CD14-positive monocyte (primary cell): ENCODE data around the gene MNDA. TPM values are rescaled to one million over a fixed set of nuclear protein-coding genes. Genes with fewer than 3 reads are reported as not detected.
A peak's percentile ranks its signal among the peaks of the same experiment; 100 is the strongest.

Experiments used
- DNase-seq, 3 donors: peaks; one replicate each; pipeline ENCODE4 v3.0.0-alpha.2; 2011 to 2022
- H2AFZ ChIP-seq: 2 replicates; pipeline ENCODE4 v1.6.0; 2012; ENCODE audit warnings: mild to moderate bottlenecking, low read depth, low read length, inconsistent platforms; ENCODE audit not compliant: insufficient read depth, poor library complexity, severe bottlenecking
- H3K27ac ChIP-seq, 2 donors: 1 replicate in 1 of 2; 2 replicates in 1 of 2; pipeline ENCODE4 v1.5.1; 2012 to 2013; ENCODE audit warnings: low read length in 2 of 2, control low read depth in 1 of 2, inconsistent platforms in 1 of 2, low read depth in 1 of 2, mild to moderate bottlenecking in 1 of 2
- H3K27me3 ChIP-seq, 2 donors: one replicate each; pipeline versions ENCODE4 v1.6.0 to v1.6.1; 2011 to 2013; ENCODE audit warnings: low read length in 2 of 2; ENCODE audit not compliant: control insufficient read depth in 2 of 2, insufficient read depth in 2 of 2
- H3K36me3 ChIP-seq, 2 donors: replicated peaks in 1 of 2; 1 replicate in 1 of 2; 2 replicates in 1 of 2; pipeline versions ENCODE4 v1.5.1 to v1.6.1; 2012 to 2013; ENCODE audit warnings: low read length in 2 of 2, control low read depth in 1 of 2, inconsistent platforms in 1 of 2, mild to moderate bottlenecking in 1 of 2; ENCODE audit not compliant: insufficient read depth in 2 of 2, control insufficient read depth in 1 of 2
- H3K4me1 ChIP-seq, 2 donors: 1 replicate in 1 of 2; 2 replicates in 1 of 2; pipeline versions ENCODE4 v1.5.1 to v1.6.1; 2012 to 2013; ENCODE audit warnings: low read length in 2 of 2, control low read depth in 1 of 2, inconsistent platforms in 1 of 2, mild to moderate bottlenecking in 1 of 2, moderate library complexity in 1 of 2; ENCODE audit not compliant: insufficient read depth in 2 of 2, control insufficient read depth in 1 of 2
- H3K4me2 ChIP-seq: replicated peaks from 2 replicates; pipeline ENCODE3; 2012; ENCODE audit warnings: low read length, moderate library complexity, mild to moderate bottlenecking; ENCODE audit not compliant: poor library complexity, severe bottlenecking; ENCODE audit errors: extremely low read depth
- H3K4me3 ChIP-seq, 3 experiments: fragments of 200-600 bp in 1 of 3; sonication (generic) in 1 of 3; replicated peaks in 1 of 3; 1 replicate in 2 of 3; 2 replicates in 1 of 3; pipeline ENCODE4 v1.5.1; 2011 to 2013; ENCODE audit warnings: low read length in 3 of 3, mild to moderate bottlenecking in 3 of 3, control low read depth in 2 of 3, low read depth in 2 of 3, inconsistent platforms in 1 of 3, moderate library complexity in 1 of 3
- H3K79me2 ChIP-seq: 2 replicates; pipeline ENCODE4 v1.6.0; 2012; ENCODE audit warnings: mild to moderate bottlenecking, control low read depth, inconsistent platforms, low read length, moderate library complexity; ENCODE audit not compliant: insufficient read depth
- H3K9ac ChIP-seq: 2 replicates; pipeline ENCODE4 v1.6.0; 2017; ENCODE audit warnings: low read length, mild to moderate bottlenecking; ENCODE audit not compliant: insufficient read depth, poor library complexity, severe bottlenecking
- H3K9me3 ChIP-seq, 2 donors: replicated peaks in 1 of 2; 1 replicate in 1 of 2; 2 replicates in 1 of 2; pipeline versions ENCODE4 v1.5.1 to v1.6.1; 2012 to 2013; ENCODE audit warnings: low read length in 2 of 2, control low read depth in 1 of 2; ENCODE audit not compliant: control insufficient read depth in 1 of 2, insufficient read depth in 1 of 2
- H4K20me1 ChIP-seq: 2 replicates; pipeline ENCODE4 v1.6.0; 2012; ENCODE audit warnings: mild to moderate bottlenecking, low read length, control low read depth, moderate library complexity; ENCODE audit not compliant: insufficient read depth
- H3K27ac Mint-ChIP-seq, 7 donors: one replicate each; pipeline ENCODE4 v1.8.0; 2020; ENCODE audit warnings: mild to moderate bottlenecking in 7 of 7, mixed read lengths in 7 of 7, moderate library complexity in 6 of 7, inconsistent platforms in 2 of 7
- H3K27me3 Mint-ChIP-seq, 3 donors: one replicate each; pipeline ENCODE4 v1.8.0; 2021 to 2022; ENCODE audit warnings: low read depth in 3 of 3, mild to moderate bottlenecking in 3 of 3, mixed read lengths in 3 of 3, moderate library complexity in 3 of 3, inconsistent platforms in 1 of 3
- H3K36me3 Mint-ChIP-seq, 2 donors: one replicate each; pipeline ENCODE4 v1.8.0; 2020; ENCODE audit warnings: mixed read lengths in 2 of 2, inconsistent platforms in 1 of 2, mild to moderate bottlenecking in 1 of 2
- H3K4me1 Mint-ChIP-seq: one replicate; pipeline ENCODE4 v1.8.0; 2020; ENCODE audit warnings: mild to moderate bottlenecking, mixed read lengths
- H3K4me3 Mint-ChIP-seq, 2 donors: one replicate each; pipeline ENCODE4 v1.8.0; 2020; ENCODE audit warnings: mild to moderate bottlenecking in 2 of 2, mixed read lengths in 2 of 2, moderate library complexity in 1 of 2
- H3K9me3 Mint-ChIP-seq, 7 donors: one replicate each; pipeline ENCODE4 v1.8.0; 2020 to 2022; ENCODE audit warnings: mixed read lengths in 7 of 7, mild to moderate bottlenecking in 6 of 7, moderate library complexity in 6 of 7, inconsistent platforms in 2 of 7
- WGBS: methylation state at CpG from one replicate; pipeline ENCODE4 v1.1.5; 2013; ENCODE audit warnings: missing lambda C conversion rate; ENCODE audit not compliant: insufficient coverage; 5-methylcytosine and 5-hydroxymethylcytosine counted together
- intact Hi-C, 2 donors: fragments of 100-400 bp; cut with micrococcal nuclease; formaldehyde crosslinking; loops; one replicate each; pipeline versions ENCODE4 v1.15.0 to v1.15.1; 2023
- polyA plus RNA-seq, 3 donors: library from polyadenylated mRNA; depleted of rRNA in 1 of 3; unstranded in 2 of 3; stranded (reverse) in 1 of 3; fragments of 300-500 nt in 2 of 3; fragments of >200 nt in 1 of 3; fragmentation: Illumina TruSeq in 2 of 3; gene quantifications; 1 replicate in 2 of 3; 2 replicates in 1 of 3; pipeline ENCODE4 v1.2.3, GENCODE V29; 2012 to 2021
- TF ChIP-seq, protein P1 (sequence below): fragments of 200-600 bp; IDR thresholded peaks from one replicate; pipeline ENCODE4 v1.8.0; 2022; ENCODE audit warnings: antibody characterized with exemption, mild to moderate bottlenecking

Gene MNDA
- polyA plus RNA-seq, 3 donors, result 365 to 1,917 (median 1,418) TPM

DNA sequence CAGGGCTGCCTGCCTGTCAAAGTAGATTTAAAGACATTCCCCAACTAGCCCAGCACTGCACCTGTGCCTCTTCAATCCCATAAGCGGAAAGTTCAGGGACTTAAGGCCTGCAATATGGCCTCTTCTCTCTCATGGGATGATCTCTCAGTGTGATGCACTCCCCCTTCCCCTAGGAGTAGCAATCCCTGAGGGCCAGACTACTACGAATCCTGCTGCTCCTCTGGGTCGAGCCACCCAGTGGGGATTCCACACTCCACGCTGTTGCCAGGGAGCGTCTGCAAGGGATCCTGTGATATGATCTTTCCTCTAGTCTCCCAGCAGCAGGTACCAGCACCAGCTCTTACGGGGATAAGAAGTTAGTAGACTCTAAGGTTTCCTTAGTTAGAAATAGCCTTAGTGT lies 36.9 kb upstream of the MNDA start:
- Histone ChIP-seq H3K36me3 (no peaks in the 10 kb centered on the region), H3K27ac (peak overlapping the region in 1 of 2 donors; percentile 25), H3K4me3 (peak overlapping the region in 1 of 3 experiments; percentile 46), H3K4me1 (peaks cover 49 to 56% of the 10 kb centered on the region in 2 donors), H2AFZ (no peak overlapping the region), H3K9me3 (no peaks in the 10 kb centered on the region), H3K9ac (no peak overlapping the region), H4K20me1 (no peaks in the 10 kb centered on the region), H3K27me3 (no peaks in the 10 kb centered on the region), H3K4me2 (peak overlapping the region; percentile 45), H3K79me2 (peaks cover 58% of the 10 kb centered on the region)
- no peaks in the 10 kb centered on the region for H3K36me3 Mint-ChIP-seq
- TF ChIP-seq, protein P1, sequence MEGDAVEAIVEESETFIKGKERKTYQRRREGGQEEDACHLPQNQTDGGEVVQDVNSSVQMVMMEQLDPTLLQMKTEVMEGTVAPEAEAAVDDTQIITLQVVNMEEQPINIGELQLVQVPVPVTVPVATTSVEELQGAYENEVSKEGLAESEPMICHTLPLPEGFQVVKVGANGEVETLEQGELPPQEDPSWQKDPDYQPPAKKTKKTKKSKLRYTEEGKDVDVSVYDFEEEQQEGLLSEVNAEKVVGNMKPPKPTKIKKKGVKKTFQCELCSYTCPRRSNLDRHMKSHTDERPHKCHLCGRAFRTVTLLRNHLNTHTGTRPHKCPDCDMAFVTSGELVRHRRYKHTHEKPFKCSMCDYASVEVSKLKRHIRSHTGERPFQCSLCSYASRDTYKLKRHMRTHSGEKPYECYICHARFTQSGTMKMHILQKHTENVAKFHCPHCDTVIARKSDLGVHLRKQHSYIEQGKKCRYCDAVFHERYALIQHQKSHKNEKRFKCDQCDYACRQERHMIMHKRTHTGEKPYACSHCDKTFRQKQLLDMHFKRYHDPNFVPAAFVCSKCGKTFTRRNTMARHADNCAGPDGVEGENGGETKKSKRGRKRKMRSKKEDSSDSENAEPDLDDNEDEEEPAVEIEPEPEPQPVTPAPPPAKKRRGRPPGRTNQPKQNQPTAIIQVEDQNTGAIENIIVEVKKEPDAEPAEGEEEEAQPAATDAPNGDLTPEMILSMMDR, result no peak
- intact Hi-C loops, result no loop called here
- H3K9me3 Mint-ChIP-seq, result peaks cover 0 to 5% (median 0%) of the 10 kb centered on the region in 7 donors
- H3K27ac Mint-ChIP-seq, result peak overlapping the region in 2 of 7 donors; percentile 13 to 81
- H3K4me3 Mint-ChIP-seq, result no peak overlapping the region
- H3K4me1 Mint-ChIP-seq, result peaks cover 53% of the 10 kb centered on the region
- H3K27me3 Mint-ChIP-seq, result no peaks in the 10 kb centered on the region
- no peak for DNase-seq
- WGBS, result 98% methylated on average over 4 of the region's 6 CpGs

GRCh38 chr1:158798531-158798930 lies 32.6 kb upstream of the MNDA start:
- intact Hi-C loops, result loop anchor here (5.0 kb wide), 2 partner anchors 44 to 199 kb away; no protein-coding TSS in a partner anchor
- H3K4me3 ChIP-seq, result peak overlapping the region in 1 of 3 experiments; percentile 65
- H3K4me1 ChIP-seq, result peaks cover 90 to 96% of the 10 kb centered on the region in 2 donors
- H3K27me3 ChIP-seq, result no peaks in the 10 kb centered on the region
- Mint-ChIP-seq H3K27ac (peak overlapping the region; percentile 33 to 98 (median 77)), H3K27me3 (peaks cover 0 to 3% (median 0%) of the 10 kb centered on the region in 3 donors), H3K9me3 (peaks cover 0 to 3% (median 0%) of the 10 kb centered on the region in 7 donors), H3K4me1 (peaks cover 92% of the 10 kb centered on the region), H3K4me3 (peak overlapping the region in 1 of 2 donors; percentile 28), H3K36me3 (no peaks in the 10 kb centered on the region)
- 25% methylated on average over 1 of the region's 3 CpGs for WGBS
- TF ChIP-seq, protein P1, result peak; percentile 66
- no peaks in the 10 kb centered on the region for H3K36me3 ChIP-seq
- H3K9me3 ChIP-seq, result no peaks in the 10 kb centered on the region
- H2AFZ ChIP-seq, result no peak overlapping the region
- DNase-seq, result no peak
- H3K79me2 ChIP-seq, result peaks cover 83% of the 10 kb centered on the region
- H3K9ac ChIP-seq, result no peak overlapping the region
- H4K20me1 ChIP-seq, result no peaks in the 10 kb centered on the region
- H3K4me2 ChIP-seq, result peak overlapping the region; percentile 45
- peak overlapping the region; percentile 7 to 87 for H3K27ac ChIP-seq
